A549 treated with GW870086 at 1 μM for 4 hours (cell line): ENCODE results near the gene TFAM. TPM values are rescaled to one million over a fixed set of nuclear protein-coding genes. Genes with fewer than 3 reads are reported as not detected.

Experiments used
- total RNA-seq: library from RNA; stranded (reverse); fragments of 200-300 nt; extraction: Qiagen RNA extraction; gene quantifications from 5 replicates; pipeline ENCODE4 v1.2.3, GENCODE V29; 2022; ENCODE audit warnings: low read depth

TFAM gene
- total RNA-seq: 63.5 to 81.5 TPM (median 70.8 TPM) in 5 replicates

GRCh38 chr10:58384999-58385783 is at the start of gene TFAM:
Gene TFAM (plus strand): TSS chr10:58385410. CDS start chr10:58385548, 138 bp downstream.

Other genes starting within 250 kb of the TFAM start
- gene IPMK, start 117.5 kb upstream of the TFAM start, total RNA-seq: 2.0 to 3.9 TPM (median 3.3 TPM) in 5 replicates
- gene CISD1, start 116.2 kb upstream of the TFAM start, total RNA-seq: 38.2 to 58.1 TPM (median 55.6 TPM) in 5 replicates
- 13.5 to 21.1 TPM (median 17.4 TPM) in 5 replicates for gene UBE2D1, start 50.4 kb upstream of the TFAM start, total RNA-seq
- 13.4 to 19.4 TPM (median 18.3 TPM) in 5 replicates for gene BICC1, start 127.5 kb downstream of the TFAM start, total RNA-seq